Muscle layer of colon (tissue), 2 donors: ENCODE measurements around the gene FMNL2.

Experiments
- H3K27ac ChIP-seq: one replicate; pipeline ENCODE4 v1.7.0; 2013; ENCODE audit warnings: low read depth, mild to moderate bottlenecking, low read length, moderate library complexity
- H3K27me3 ChIP-seq, 2 donors: one replicate each; pipeline ENCODE4 v1.7.0; 2013; ENCODE audit warnings: low read length in 2 of 2, mild to moderate bottlenecking in 2 of 2; ENCODE audit not compliant: insufficient read depth in 2 of 2, control insufficient read depth in 1 of 2
- H3K36me3 ChIP-seq: one replicate; pipeline ENCODE4 v1.7.0; 2013; ENCODE audit warnings: mild to moderate bottlenecking, low read length; ENCODE audit not compliant: insufficient read depth
- H3K4me1 ChIP-seq: one replicate; pipeline ENCODE4 v1.7.0; 2013; ENCODE audit warnings: mild to moderate bottlenecking, low read length; ENCODE audit not compliant: insufficient read depth
- H3K4me3 ChIP-seq, 2 donors: one replicate each; pipeline ENCODE4 v1.7.0; 2013; ENCODE audit warnings: low read length in 2 of 2, low read depth in 1 of 2, mild to moderate bottlenecking in 1 of 2, moderate library complexity in 1 of 2
- H3K9ac ChIP-seq: one replicate; pipeline ENCODE4 v1.7.0; 2013; ENCODE audit warnings: low read length
- H3K9me3 ChIP-seq: one replicate; pipeline ENCODE4 v1.7.0; 2013; ENCODE audit warnings: mild to moderate bottlenecking, low read length
- donor health status: abdominal sarcoma.
- donor health status: Adenocarcinoma of cecum.

The FMNL2 gene

DNA sequence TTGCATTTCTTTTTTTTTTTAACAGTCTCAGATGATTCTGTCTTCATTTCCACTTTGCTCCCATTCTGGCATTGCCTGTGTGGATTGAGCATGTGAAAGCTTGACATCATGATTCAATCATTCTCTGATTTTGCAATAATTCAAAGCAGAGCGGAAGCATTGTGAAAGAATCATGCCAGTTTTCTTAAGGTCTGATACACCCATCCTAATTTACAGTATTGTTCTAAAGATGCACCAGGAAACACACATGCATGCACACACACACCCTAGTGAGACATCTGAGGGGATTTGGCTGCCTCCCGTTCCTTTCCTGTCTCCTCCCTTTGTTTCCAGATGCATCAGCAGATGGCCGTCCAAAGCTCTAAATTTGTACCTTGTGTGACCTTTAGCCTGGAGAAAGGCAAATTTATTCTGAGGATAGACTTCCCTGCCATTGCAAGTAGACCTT lies 97.3 kb downstream of the FMNL2 start:
- Histone ChIP-seq H3K27ac (no peak overlapping the region), H3K9me3 (no peaks in the 10 kb centered on the region), H3K4me1 (peaks cover 20% of the 10 kb centered on the region), H3K36me3 (no peaks in the 10 kb centered on the region), H3K9ac (no peak overlapping the region), H3K27me3 (no peaks in the 10 kb centered on the region), H3K4me3 (no peak overlapping the region)

DNA sequence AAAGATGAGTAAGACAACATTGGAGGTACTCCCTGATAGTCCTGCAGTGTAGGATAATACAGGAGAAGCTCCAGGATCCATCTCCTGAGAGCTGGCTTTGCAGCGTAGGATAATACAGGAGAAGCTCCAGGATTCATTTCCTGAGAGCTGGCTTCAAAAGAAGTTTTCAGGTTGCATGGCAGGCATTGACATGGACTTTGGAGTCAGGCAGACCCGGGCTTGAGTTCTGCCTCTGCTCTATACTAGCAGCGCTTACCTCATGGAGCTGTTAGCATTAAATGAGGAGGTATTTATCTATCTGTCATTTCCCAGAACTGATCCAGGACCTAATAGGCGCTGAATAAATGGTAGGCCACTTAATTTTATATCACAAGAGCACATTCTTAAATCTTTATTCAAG lies 97.8 kb downstream of the FMNL2 start:
- H3K9me3 ChIP-seq: no peaks in the 10 kb centered on the region
- H3K4me3 ChIP-seq: no peak overlapping the region
- H3K9ac ChIP-seq: no peak overlapping the region
- H3K36me3 ChIP-seq: no peaks in the 10 kb centered on the region
- H3K27me3 ChIP-seq: no peaks in the 10 kb centered on the region
- H3K4me1 ChIP-seq: peaks cover 20% of the 10 kb centered on the region
- no peak overlapping the region for H3K27ac ChIP-seq

GRCh38 chr2:152433289-152433688 lies 98.3 kb downstream of the FMNL2 start:
- H3K27me3 ChIP-seq: no peaks in the 10 kb centered on the region
- H3K4me3 ChIP-seq: no peak overlapping the region
- H3K9ac ChIP-seq: no peak overlapping the region
- H3K9me3 ChIP-seq: no peaks in the 10 kb centered on the region
- no peaks in the 10 kb centered on the region for H3K36me3 ChIP-seq
- H3K27ac ChIP-seq: no peak overlapping the region
- H3K4me1 ChIP-seq: peaks cover 20% of the 10 kb centered on the region

DNA sequence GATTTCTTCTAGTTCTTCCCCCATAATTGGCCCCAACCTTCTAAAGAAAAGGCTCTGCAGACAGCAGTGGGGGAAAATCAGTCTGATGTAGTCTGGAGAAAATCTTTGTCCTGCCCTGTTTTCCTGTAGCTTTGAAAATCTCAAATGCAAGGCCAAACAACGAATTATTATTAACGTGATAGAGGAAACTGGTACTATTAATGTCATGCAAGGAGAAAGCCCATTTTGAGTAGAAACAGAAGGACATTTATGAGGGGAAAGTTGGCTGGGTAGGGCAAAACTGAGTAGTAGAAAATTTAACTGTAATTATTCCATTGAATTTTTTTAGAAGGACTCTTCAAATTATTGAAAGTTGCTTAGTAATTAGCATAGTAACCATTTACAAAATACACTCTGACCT lies 98.8 kb downstream of the FMNL2 start:
- H3K27ac ChIP-seq: no peak overlapping the region
- H3K9ac ChIP-seq: no peak overlapping the region
- H3K9me3 ChIP-seq: no peaks in the 10 kb centered on the region
- no peaks in the 10 kb centered on the region for H3K36me3 ChIP-seq
- no peak overlapping the region for H3K4me3 ChIP-seq
- H3K4me1 ChIP-seq: peaks cover 20% of the 10 kb centered on the region
- H3K27me3 ChIP-seq: no peaks in the 10 kb centered on the region

- H3K4me1 ChIP-seq: peaks cover 20% of the 10 kb centered on the region
- no peak overlapping the region for H3K9ac ChIP-seq
- H3K9me3 ChIP-seq: no peaks in the 10 kb centered on the region
- no peak overlapping the region for H3K4me3 ChIP-seq
- no peak overlapping the region for H3K27ac ChIP-seq
- H3K27me3 ChIP-seq: no peaks in the 10 kb centered on the region
- no peaks in the 10 kb centered on the region for H3K36me3 ChIP-seq
Measured at GRCh38 chr2:152434395-152435182, 99.6 kb downstream of the FMNL2 start.

DNA sequence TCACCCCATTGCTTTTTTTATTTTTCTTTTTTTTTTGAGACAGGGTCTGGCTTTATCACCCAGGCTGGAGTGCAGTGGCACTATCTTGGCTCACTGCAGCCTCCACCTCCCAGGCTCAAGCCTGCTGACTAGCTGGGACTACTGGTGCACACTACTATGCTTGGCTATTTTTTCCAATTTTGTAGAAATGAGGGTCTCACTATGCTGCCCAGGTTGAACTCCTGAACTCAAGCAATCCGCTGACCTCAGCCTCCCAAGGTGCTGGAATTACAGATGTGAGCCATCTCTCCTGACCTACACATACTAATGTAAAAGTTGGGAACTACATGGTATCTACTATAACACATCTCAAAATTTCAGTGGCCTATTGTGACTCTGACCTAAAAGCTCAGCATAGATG lies 101.2 kb downstream of the FMNL2 start:
- Histone ChIP-seq H3K27ac (no peak overlapping the region), H3K36me3 (no peaks in the 10 kb centered on the region), H3K4me1 (peaks cover 20% of the 10 kb centered on the region)

DNA sequence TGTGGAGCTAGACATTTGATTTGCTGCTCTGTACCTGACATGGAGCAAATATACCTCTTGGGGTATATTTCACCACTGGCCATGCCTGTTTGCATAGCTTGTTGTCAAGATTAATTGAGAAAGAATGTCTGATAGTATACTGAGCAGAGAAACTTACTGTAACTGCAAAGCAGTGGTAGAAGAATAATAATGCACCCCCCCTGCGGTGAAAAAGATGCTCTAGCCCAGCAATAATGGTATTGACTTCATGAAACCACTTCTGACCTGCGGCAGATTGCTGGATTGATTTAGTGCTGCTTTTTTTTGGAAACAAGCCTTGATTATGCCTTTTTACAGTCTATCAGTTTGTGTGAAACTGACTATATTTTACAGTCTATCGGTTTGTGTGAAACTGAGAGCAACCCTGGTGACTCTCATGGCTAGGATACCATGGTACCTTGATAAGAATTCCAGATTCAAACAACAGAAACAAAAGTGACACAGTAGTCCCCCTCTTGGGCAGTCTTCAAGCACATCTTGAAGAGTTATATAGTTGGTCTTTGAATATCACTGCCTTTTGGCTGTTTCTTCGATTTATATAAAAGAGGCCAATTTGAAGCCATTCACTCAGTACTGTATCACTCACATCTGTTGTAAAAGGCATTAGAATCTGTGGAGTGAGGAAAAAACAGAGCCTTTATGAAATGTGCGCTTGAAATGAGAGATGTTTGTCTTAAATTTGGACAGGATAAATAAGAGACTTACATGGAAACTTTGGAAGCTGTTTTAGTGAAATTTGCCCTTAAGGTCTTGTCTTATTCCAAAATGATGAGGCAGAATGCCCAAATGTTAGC lies 102.5 kb downstream of the FMNL2 start:
- no peaks in the 10 kb centered on the region for H3K27me3 ChIP-seq
- no peaks in the 10 kb centered on the region for H3K36me3 ChIP-seq
- peaks cover 13% of the 10 kb centered on the region for H3K4me1 ChIP-seq
- no peak overlapping the region for H3K4me3 ChIP-seq
- H3K9ac ChIP-seq: no peak overlapping the region
- no peak overlapping the region for H3K27ac ChIP-seq
- H3K9me3 ChIP-seq: no peaks in the 10 kb centered on the region

More for the DNA sequence above, 101.2 kb downstream of the FMNL2 start:
- H3K27me3 ChIP-seq: no peaks in the 10 kb centered on the region
- H3K9ac ChIP-seq: no peak overlapping the region
- no peak overlapping the region for H3K4me3 ChIP-seq
- H3K9me3 ChIP-seq: no peaks in the 10 kb centered on the region

- Histone ChIP-seq H3K27me3 (no peaks in the 10 kb centered on the region), H3K4me3 (no peak overlapping the region), H3K9me3 (no peaks in the 10 kb centered on the region), H3K9ac (no peak overlapping the region), H3K36me3 (no peaks in the 10 kb centered on the region), H3K4me1 (peaks cover 19% of the 10 kb centered on the region), H3K27ac (no peak overlapping the region)
Measured at GRCh38 chr2:152440049-152440448, 105.1 kb downstream of the FMNL2 start.

DNA sequence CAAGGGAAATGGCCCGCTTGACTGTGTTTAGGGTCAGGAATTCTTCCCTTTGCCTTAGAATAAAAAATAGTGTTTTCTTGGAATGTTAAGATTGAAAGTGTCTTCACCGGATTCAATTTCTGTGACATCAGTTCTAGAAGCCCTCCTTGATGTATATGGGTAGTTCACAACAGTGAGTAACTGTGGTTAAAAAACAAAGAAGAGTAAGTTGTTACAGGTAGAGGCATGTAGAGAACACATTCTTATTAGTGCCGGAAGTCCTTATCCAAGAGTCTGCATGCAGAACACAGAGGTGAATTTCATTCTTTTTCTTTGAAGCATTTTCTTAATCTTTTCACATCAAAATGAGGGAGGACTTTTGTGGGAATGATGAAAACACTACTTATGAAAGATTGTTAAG lies 105.5 kb downstream of the FMNL2 start:
- Histone ChIP-seq H3K9ac (no peak overlapping the region), H3K36me3 (no peaks in the 10 kb centered on the region), H3K4me3 (no peak overlapping the region), H3K9me3 (no peaks in the 10 kb centered on the region), H3K27me3 (no peaks in the 10 kb centered on the region), H3K27ac (no peak overlapping the region), H3K4me1 (peaks cover 23% of the 10 kb centered on the region)

- Histone ChIP-seq H3K9me3 (no peaks in the 10 kb centered on the region), H3K4me1 (peaks cover 29% of the 10 kb centered on the region), H3K36me3 (no peaks in the 10 kb centered on the region), H3K27me3 (no peaks in the 10 kb centered on the region), H3K9ac (no peak overlapping the region), H3K27ac (no peak overlapping the region), H3K4me3 (no peak overlapping the region)
Measured at GRCh38 chr2:152441961-152442360, 107.0 kb downstream of the FMNL2 start.

DNA sequence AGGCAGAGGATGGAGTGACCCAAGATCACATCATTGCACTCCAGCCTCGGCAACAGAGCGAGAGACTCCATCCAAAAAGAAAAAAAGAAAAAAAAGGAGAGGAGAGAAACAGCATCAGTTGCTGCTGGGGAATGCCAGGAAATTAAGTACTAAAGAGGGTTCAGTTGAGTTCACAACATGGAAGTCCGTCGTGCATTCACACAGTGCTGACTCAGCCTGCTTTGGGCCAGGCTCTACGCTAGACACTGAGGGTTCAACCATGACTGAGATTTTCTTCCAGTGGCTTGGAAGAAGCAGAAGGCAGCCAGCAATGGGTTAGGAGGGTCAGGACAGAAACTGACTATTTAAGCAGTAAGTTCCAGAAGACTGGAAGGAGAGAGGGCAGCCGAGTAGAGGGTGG lies 108.8 kb downstream of the FMNL2 start:
- Histone ChIP-seq H3K36me3 (no peaks in the 10 kb centered on the region), H3K9me3 (no peaks in the 10 kb centered on the region), H3K9ac (no peak overlapping the region), H3K27ac (no peak overlapping the region), H3K27me3 (no peaks in the 10 kb centered on the region), H3K4me3 (no peak overlapping the region), H3K4me1 (peaks cover 29% of the 10 kb centered on the region)
